ENCODE measurements around the gene CBFA2T3.
A peak's percentile ranks its signal among the peaks of the same experiment; 100 is the strongest.

The CBFA2T3 gene

GRCh38 chr16:88870608-88871348 is 106.2 kb downstream of the CBFA2T3 start:
- DNase-seq: no peak

- DNase-seq: no peak
Observed at GRCh38 chr16:88869673-88869980, 107.4 kb downstream of the CBFA2T3 start.

GRCh38 chr16:88868974-88869672 is 107.9 kb downstream of the CBFA2T3 start:
- DNase-seq: no peak

- DNase-seq: no peak
Observed at GRCh38 chr16:88867581-88868246, 109.3 kb downstream of the CBFA2T3 start.

- DNase-seq: peak; percentile 15
Observed at GRCh38 chr16:88866151-88866920, 110.7 kb downstream of the CBFA2T3 start, which contains the start of gene PABPN1L. PABPN1L (minus strand) TSS chr16:88866660; CDS start chr16:88866606, 54 bp downstream.

- no peak for DNase-seq
Observed at GRCh38 chr16:88865742-88866141, 111.3 kb downstream of the CBFA2T3 start.

GRCh38 chr16:88865310-88865709 is 111.7 kb downstream of the CBFA2T3 start:
- no peak for DNase-seq

- DNase-seq: no peak
Observed at GRCh38 chr16:88864521-88864920, 112.5 kb downstream of the CBFA2T3 start.

GRCh38 chr16:88864099-88864498 is 112.9 kb downstream of the CBFA2T3 start:
- no peak for DNase-seq

- no peak for DNase-seq
Observed at GRCh38 chr16:88863426-88863825, 113.6 kb downstream of the CBFA2T3 start.

GRCh38 chr16:88862968-88863367 is 114.0 kb downstream of the CBFA2T3 start:
- DNase-seq: no peak

- DNase-seq: no peak
Observed at GRCh38 chr16:88861359-88861758, 115.6 kb downstream of the CBFA2T3 start.

- no peak for DNase-seq
Observed at GRCh38 chr16:88859381-88860091, 117.5 kb downstream of the CBFA2T3 start.

GRCh38 chr16:88857728-88858339 is 119.2 kb downstream of the CBFA2T3 start:
- peak; percentile 61 for DNase-seq

GRCh38 chr16:88856828-88857727 is 119.9 kb downstream of the CBFA2T3 start, which contains the start of the genes GALNS and TRAPPC2L:
GALNS (minus strand) TSS chr16:88856947; CDS start chr16:88856877, 70 bp downstream.
TRAPPC2L (plus strand) TSS chr16:88857127; CDS start chr16:88857151, 24 bp downstream.
- DNase-seq: peak; percentile 95

GRCh38 chr16:88856122-88856827 is 120.7 kb downstream of the CBFA2T3 start:
- no peak for DNase-seq

- no peak for DNase-seq
Observed at GRCh38 chr16:88855736-88856121, 121.3 kb downstream of the CBFA2T3 start.

- DNase-seq: no peak
Observed at GRCh38 chr16:88855176-88855575, 121.8 kb downstream of the CBFA2T3 start.

- no peak for DNase-seq
Observed at GRCh38 chr16:88854306-88855111, 122.5 kb downstream of the CBFA2T3 start.
